HG02852 (cell line): Measurements from ENCODE around the gene SPTLC3.

ENCODE experiments used
- ATAC-seq: cut with Tn5 transposase; IDR thresholded peaks from one replicate; pipeline ENCODE4 v1.9.1; 2021; ENCODE audit warnings: mild to moderate bottlenecking, moderate library complexity; ENCODE audit not compliant: unreplicated experiment

SPTLC3 gene

DNA sequence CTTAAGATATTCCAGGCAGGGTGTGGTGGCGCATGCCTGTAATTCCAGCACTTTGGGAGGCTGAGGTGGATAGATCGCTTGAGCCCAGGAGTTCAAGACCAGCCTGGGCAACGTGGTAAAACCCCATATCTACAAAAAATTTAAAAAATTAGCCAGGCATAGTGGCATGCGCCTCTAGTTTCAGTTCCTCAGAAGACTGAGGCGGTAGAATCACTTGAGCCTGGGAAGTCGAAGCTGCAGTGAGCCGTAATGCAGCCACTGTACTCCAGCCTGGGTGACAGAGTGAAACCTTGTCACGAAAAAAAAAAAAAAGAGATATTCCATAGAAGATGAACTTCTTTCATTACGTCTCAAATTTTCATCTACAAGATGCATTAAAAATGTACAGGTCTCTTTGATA lies 165.6 kb downstream of the SPTLC3 start:
- peak; percentile 84 for ATAC-seq

DNA sequence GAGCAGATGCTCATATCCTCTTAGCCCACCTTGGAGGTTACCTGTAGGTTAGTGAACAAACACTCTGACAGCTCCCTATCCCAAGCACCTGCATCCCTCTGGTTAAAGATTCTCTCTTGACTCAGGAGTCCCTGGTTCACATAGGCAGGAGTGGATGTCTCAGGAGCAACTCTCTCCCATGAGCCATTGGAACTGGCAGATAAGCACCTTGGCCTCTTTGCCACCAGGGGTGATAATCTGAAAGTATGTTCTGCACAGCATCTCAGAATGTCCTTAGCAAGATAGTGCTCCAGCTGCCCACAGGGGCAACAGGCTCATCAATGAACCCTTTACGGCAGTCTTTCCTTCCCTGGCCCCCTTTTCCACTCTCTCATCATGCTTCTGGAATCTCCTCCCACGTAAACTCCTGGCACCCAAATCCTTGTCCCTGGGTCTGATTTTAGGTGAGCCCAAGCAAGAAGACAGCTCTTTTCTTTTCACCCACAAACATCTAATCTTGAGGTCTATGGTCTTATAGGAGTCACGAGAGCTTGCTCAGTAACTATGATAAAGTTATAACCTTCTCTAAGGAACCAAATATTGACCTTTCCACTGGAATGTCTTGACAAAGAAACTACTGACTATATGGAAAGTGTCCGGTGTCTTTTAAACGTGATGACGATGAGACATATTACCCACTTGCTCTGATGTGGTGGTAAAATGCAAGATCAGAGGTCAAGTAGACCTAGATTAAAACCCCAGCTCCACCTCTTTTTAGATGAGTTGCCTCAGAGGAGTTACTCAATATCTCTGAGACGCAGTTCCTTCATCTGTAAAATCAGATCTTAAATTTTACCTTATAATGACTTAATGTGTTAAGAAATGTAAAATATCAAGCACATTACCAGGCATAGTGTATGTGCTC lies 172.5 kb downstream of the SPTLC3 start:
- no peak for ATAC-seq

- no peak for ATAC-seq
Observed at GRCh38 chr20:13183005-13183404, 174.2 kb downstream of the SPTLC3 start.

- no peak for ATAC-seq
Observed at GRCh38 chr20:13186043-13186774, 177.4 kb downstream of the SPTLC3 start.

DNA sequence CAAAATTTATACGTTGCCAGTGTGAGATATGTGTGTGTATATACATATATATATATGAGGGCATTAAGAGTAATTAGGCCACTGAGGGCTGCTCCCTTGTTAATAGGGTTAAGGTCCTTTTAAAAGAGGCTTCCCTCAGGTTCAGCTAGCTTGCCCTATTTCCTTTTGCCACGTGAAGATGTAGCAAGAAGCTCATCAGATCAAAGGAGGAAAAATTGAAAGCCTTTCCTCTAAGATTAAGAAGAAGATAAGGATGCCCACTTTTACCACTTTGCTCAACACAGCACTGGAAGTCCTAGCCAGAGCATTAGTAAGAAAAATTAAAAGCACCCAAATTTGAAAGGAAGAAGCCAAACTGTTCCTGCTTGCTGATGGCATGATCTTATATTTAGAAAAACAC lies 179.1 kb downstream of the SPTLC3 start:
- ATAC-seq: no peak

- no peak for ATAC-seq
Observed at GRCh38 chr20:13199279-13199678, 190.5 kb downstream of the SPTLC3 start.

GRCh38 chr20:13200767-13201500 lies 192.2 kb downstream of the SPTLC3 start:
- ATAC-seq: no peak

- no peak for ATAC-seq
Observed at GRCh38 chr20:13202565-13202964, 193.8 kb downstream of the SPTLC3 start.

- no peak for ATAC-seq
Observed at GRCh38 chr20:13205425-13205824, 196.7 kb downstream of the SPTLC3 start.

DNA sequence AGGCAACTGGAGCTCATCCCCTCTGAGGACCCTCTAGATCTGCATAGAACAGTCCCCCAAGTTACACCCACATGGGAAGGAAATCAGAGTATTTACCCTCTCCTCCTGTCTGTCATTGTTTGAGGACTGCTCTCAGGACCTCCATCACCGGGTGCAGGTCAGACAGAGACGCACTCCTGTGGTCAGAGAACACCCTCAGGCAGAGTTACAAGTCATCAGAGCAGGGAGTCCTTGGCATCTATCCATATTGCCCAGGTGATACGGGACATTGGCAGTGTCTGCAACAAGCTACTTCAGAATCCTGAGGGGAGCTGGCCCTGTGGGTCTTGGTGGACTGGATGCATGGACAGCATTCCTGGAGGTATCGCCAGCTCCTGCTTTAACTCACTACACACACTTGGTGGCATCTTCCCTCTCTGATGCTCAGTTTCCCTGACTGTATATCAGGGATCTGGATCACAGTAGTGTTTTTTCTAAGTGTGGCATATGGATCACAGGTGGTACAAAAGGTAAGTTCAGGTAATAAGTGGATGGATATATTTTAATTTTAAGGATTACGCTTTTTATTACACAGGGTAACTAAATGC lies 197.2 kb downstream of the SPTLC3 start:
- no peak for ATAC-seq

GRCh38 chr20:13207016-13207415 lies 198.2 kb downstream of the SPTLC3 start:
- ATAC-seq: no peak

- no peak for ATAC-seq
Observed at GRCh38 chr20:13211956-13212618, 203.3 kb downstream of the SPTLC3 start.

DNA sequence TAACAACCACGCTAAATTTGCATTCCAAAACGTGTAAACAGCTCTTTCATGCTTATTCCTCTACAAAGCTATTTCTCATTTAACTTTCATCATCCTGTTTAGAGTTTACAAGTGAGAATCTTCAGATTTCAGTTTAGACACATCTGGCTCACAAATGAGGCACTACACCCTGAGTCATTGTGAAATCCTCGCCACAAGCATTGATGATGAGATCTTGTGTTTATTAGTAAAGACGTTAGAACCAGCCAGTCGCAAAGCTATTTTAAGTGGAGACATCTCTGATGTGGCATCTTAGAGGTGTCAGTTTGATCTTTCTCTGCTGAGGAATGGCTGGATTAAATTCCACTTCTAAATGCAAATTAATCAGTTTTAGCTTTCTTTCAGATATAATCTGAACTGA lies 204.0 kb downstream of the SPTLC3 start:
- no peak for ATAC-seq

DNA sequence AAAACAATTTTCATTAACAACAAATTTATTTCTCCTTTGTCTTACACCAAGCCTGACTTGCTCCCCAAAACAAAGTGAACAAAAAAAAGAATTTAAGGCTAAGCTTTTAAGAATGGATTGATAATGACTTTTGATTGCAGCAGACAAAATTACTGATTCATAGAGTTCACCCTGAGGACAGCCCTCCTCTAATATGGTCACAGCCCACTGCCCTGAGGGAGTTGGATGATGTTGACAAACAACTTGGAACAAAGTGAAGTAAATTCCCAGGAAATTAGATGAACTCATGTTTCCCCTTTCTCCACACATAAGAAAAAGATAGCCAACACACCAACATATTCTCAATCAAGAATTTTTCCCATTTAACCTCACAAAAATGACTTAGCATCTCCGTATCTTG lies 204.6 kb downstream of the SPTLC3 start:
- ATAC-seq: no peak

DNA sequence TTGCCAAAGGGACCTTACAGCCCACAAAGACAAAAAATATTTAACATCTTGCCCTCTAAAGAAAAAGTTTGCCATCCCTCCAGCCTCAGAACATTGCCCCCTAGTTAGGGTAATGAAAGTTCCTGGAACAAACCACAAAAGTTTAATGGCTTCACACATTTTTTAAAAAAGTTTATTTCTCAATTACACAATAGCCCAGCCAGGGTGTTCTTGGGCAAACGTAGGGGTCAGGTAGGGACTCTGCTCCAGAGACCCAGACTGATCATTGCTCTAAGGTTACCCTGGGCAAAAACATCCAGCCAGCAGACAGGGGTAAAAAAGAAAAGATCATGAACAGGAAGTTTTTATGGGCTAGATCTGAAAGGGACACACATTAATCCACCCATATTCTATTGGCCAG lies 207.8 kb downstream of the SPTLC3 start:
- ATAC-seq: no peak
